ENCODE data around the gene DNAH17.

Gene DNAH17

GRCh38 chr17:78379131-78379491, 198.1 kb downstream of the DNAH17 start:
- peak; percentile 7 for DNase-seq

- DNase-seq = peak; percentile 56
Observed at GRCh38 chr17:78378225-78379130, 198.7 kb downstream of the DNAH17 start, which contains the start of gene PGS1. Gene PGS1 (plus strand): TSS chr17:78378649. CDS start chr17:78378666, 17 bp downstream.

GRCh38 chr17:78377858-78378224, 199.4 kb downstream of the DNAH17 start:
- no peak for DNase-seq

- no peak for DNase-seq
Observed at GRCh38 chr17:78376161-78376560, 201.0 kb downstream of the DNAH17 start.

GRCh38 chr17:78375401-78376151, 201.6 kb downstream of the DNAH17 start:
- DNase-seq = peak; percentile 72

- no peak for DNase-seq
Observed at GRCh38 chr17:78374631-78375274, 202.4 kb downstream of the DNAH17 start.

GRCh38 chr17:78374189-78374588, 203.0 kb downstream of the DNAH17 start:
- no peak for DNase-seq

Measured in MV-4-11 (cell line).